AG09319 (cell line): Measurements from ENCODE around the gene PLCB1.

ENCODE experiments used
- DNase-seq: peaks from one replicate; pipeline ENCODE4 v3.0.0-alpha.2; 2010; ENCODE audit warnings: low read depth; ENCODE audit errors: extremely low read depth
- TF ChIP-seq, protein P1 (sequence below): IDR thresholded peaks from 2 replicates; pipeline ENCODE4 v1.5.1; 2011; ENCODE audit warnings: low read depth, mild to moderate bottlenecking, inconsistent platforms, low read length, moderate library complexity

Gene PLCB1

DNA sequence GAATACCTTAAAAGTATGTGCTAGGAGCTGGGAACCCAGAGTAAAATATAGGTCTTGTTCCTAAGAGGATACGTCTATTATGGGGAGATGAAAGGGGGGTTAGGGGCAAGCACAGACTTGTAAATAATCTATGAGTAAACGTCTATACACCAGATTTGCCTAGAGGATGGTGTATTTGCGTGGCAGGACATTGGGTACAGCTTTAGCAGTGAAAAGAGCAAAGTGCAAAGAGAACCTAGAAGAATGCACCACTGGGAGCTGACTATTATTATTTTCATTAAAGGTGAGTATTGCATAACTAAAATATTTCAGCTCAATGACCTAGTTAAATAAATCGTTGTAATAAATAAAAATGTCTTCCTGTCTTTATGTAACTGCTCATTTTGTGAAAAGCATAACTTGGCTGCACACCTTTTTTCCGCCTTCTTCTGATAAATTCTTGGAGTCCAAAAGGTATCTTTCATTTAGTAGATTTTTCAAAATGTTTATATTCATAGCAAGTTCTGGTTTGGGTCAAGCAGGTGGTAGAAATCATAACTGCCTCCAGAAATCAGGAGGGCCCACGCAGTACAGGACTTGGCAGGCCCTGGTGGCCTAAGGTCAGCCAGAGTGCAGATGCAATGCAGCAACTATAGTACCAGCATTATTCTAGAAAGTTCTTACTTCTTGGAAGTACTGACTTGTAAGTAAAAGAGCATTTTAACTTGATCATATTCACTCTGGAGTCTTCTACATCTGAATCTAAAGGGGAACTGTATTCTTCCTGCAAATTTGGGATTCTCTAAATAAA lies 357.2 kb downstream of the PLCB1 start:
- TF ChIP-seq, protein P1, sequence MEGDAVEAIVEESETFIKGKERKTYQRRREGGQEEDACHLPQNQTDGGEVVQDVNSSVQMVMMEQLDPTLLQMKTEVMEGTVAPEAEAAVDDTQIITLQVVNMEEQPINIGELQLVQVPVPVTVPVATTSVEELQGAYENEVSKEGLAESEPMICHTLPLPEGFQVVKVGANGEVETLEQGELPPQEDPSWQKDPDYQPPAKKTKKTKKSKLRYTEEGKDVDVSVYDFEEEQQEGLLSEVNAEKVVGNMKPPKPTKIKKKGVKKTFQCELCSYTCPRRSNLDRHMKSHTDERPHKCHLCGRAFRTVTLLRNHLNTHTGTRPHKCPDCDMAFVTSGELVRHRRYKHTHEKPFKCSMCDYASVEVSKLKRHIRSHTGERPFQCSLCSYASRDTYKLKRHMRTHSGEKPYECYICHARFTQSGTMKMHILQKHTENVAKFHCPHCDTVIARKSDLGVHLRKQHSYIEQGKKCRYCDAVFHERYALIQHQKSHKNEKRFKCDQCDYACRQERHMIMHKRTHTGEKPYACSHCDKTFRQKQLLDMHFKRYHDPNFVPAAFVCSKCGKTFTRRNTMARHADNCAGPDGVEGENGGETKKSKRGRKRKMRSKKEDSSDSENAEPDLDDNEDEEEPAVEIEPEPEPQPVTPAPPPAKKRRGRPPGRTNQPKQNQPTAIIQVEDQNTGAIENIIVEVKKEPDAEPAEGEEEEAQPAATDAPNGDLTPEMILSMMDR: no peak
- DNase-seq: no peak

DNA sequence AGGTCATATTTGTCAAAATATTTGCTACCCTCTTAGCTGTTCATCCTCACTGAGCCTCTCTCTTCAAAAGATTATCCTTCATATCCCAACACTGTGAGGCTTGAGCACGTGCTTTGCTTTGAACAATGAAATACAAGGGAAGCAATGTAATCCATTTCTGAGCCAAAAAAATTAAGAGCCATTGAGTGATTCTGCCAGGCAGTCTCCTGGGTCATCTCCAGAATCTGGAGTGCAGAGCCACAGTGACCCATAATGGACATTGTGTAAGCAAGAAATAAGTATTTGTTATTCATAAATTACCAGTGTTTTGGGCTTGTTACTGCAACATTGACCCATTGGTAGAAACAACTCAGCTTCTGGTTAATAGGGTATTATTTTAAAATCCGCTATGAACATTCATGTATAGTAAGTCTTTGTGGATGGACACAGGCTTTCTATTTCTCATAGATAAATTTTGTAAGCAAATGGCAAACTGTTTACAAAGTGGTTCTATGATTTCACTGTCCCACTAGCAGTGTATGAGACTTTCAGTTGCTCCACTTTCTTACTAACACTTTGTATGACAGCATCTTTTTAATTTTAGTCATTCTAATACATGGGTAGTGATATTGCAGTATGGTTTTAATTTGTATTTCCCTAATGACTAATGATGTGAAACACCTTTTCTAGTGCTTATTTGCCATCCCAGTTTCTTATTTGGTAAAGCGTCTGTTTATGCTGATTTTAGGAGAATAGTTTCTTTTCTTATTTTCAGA lies 358.2 kb downstream of the PLCB1 start:
- DNase-seq: no peak
- TF ChIP-seq, protein P1: no peak

DNA sequence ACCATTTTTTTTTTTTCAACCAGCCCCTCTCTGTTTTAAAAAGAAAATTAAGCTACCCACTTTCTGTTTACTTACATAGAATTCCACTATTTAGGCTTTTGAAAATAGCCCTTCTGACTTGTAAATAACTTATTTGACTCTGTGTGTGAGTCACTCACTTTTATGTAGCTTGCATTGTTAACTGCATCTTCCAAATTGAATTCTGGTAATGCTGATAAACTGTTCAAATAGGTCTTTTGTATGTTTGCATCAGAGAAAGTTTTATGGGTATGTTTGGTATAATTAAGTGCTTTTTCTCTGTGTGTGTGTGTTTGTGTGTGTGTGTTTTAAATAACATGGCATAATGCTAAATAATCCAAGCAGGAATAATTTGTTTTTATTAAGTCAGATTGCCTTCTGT lies 360.1 kb downstream of the PLCB1 start:
- TF ChIP-seq, protein P1: no peak
- DNase-seq: no peak

DNA sequence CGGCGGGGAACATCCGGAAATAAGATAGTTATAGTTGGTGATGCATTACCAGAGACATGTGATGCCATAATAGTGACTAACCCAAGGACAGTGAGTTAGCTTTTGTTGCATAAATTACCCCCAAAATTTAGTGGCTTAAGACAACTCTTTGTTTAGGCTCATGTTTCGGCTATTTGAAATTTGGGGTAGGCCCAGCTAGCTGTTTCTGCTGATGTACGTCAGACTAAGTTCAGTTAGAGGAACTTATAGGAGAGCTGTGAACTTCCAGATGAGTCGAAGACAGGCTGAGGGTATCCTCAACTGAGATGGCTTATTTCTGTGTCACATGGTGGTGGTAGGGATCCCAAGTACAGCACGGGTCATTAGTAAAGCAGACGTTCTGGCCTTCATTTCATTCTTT lies 366.5 kb downstream of the PLCB1 start:
- no peak for DNase-seq
- TF ChIP-seq, protein P1: no peak

DNA sequence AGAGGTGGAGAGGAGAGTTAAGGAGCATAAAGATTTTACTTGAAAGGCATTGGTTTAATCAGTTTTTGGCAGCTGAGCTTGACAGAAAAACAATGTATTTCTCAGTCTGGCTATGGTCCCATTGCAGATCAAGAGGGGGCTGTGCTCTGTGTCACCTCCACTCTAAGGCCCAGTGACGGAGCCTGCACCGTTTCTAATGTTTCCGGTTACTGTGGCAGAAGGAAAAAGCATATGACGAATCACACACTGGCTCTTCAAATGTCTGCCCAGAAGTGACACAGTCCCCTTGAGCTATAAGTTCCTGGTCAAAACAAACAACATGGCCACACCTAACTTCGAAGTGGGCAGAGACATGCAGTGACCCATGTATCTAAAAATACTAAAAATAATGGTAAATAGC lies 372.0 kb downstream of the PLCB1 start:
- no peak for DNase-seq
- TF ChIP-seq, protein P1: no peak

GRCh38 chr20:8505476-8506200 lies 373.6 kb downstream of the PLCB1 start:
- no peak for DNase-seq
- TF ChIP-seq, protein P1: no peak
